K562 (cell line): ENCODE results near the gene WWP2. TPM values are rescaled to one million over a fixed set of nuclear protein-coding genes. Genes with fewer than 3 reads are reported as not detected.
"Not testable (repeated sequence)": the region's sequence is repeated elsewhere in the genome, so short reads cannot be mapped to it uniquely, and the experiment has no call there.

Experiments used
- ATAC-seq: fragments of 200-7000 bp; cut with Tn5 transposase; 3 replicates; pipeline ENCODE4 v1.9.1; 2020; ENCODE audit warnings: moderate library complexity
- BruUV-seq: library from RNA; stranded (reverse); fragments of 400-500 nt; replicated peaks from 2 replicates; lab custom pipeline; 2021; lab: Mats Ljungman, UMichigan
- CTCF ChIA-PET: fragments of 300-600 bp; formaldehyde crosslinking; extraction: SDS; loops from one replicate; lab custom pipeline; 2021; ENCODE audit warnings: low intra/inter-chr PET ratio; lab: Yijun Ruan, JAX
- POLR2A ChIA-PET: fragments of 300-600, 350-650 bp; sonication (Branson Sonifier 250); formaldehyde crosslinking; extraction: SDS; loops from one replicate; lab custom pipeline; 2021; ENCODE audit warnings: antibody characterized with exemption, inconsistent platforms; lab: Yijun Ruan, JAX
- DNase-seq, 4 experiments: peaks; one replicate each; pipeline versions ENCODE4 v3.0.0 to v3.0.0-alpha.2; 2011 to 2018; ENCODE audit warnings: low spot score in 3 of 4, mixed read lengths in 3 of 4; ENCODE audit errors: extremely low read depth in 1 of 4
- FAIRE-seq: peaks from 2 replicates; lab custom pipeline; 2011; peaks lifted over from hg19 to GRCh38; lab: Jason Lieb, UNC
- H2AFZ ChIP-seq: 2 replicates; pipeline ENCODE4 v1.6.0; 2011; ENCODE audit warnings: low read depth, low read length, control low read depth, inconsistent platforms
- H3K27ac ChIP-seq: fragments of 200-600 bp; 3 replicates; pipeline ENCODE4 v1.8.0; 2011; ENCODE audit warnings: low read depth, mild to moderate bottlenecking, control low read depth, inconsistent platforms, low read length, moderate library complexity, mixed read lengths; ENCODE audit errors: extremely low read depth
- H3K27me3 ChIP-seq, 2 experiments: fragments of 300-600 bp in 1 of 2; 2 replicates in 1 of 2; 3 replicates in 1 of 2; pipeline versions ENCODE4 v1.6.0 to v1.8.0; 2011; ENCODE audit warnings: inconsistent platforms in 2 of 2, low read length in 2 of 2, mild to moderate bottlenecking in 1 of 2, mixed read lengths in 1 of 2, moderate library complexity in 1 of 2; ENCODE audit not compliant: control insufficient read depth in 2 of 2, insufficient read depth in 2 of 2
- H3K36me3 ChIP-seq: fragments of 300-600 bp; 3 replicates; pipeline ENCODE4 v1.8.0; 2011; ENCODE audit warnings: mild to moderate bottlenecking, low read length, inconsistent platforms; ENCODE audit not compliant: control insufficient read depth, insufficient read depth
- H3K4me1 ChIP-seq, 2 experiments: fragments of 200-600 bp in 1 of 2; replicated peaks in 1 of 2; 2 replicates in 1 of 2; 3 replicates in 1 of 2; pipeline versions ENCODE4 v1.5.1 to v1.8.0; 2011; ENCODE audit warnings: inconsistent platforms in 2 of 2, low read length in 2 of 2, mild to moderate bottlenecking in 1 of 2, mixed read lengths in 1 of 2, moderate library complexity in 1 of 2; ENCODE audit not compliant: control insufficient read depth in 2 of 2, insufficient read depth in 2 of 2
- H3K4me2 ChIP-seq: 2 replicates; pipeline ENCODE4 v1.6.1; 2011; ENCODE audit warnings: low read length, control low read depth, inconsistent platforms, mixed read lengths; ENCODE audit not compliant: insufficient read depth
- H3K4me3 ChIP-seq: fragments of 200-600 bp; sonication (generic), shearing (Covaris generic); 2 replicates; pipeline ENCODE4 v1.5.1; 2016; ENCODE audit warnings: control low read depth, inconsistent platforms
- H3K79me2 ChIP-seq: fragments of 200-600 bp; 3 replicates; pipeline ENCODE4 v1.8.0; 2011; ENCODE audit warnings: low read length, inconsistent platforms; ENCODE audit not compliant: control insufficient read depth, insufficient read depth
- H3K9ac ChIP-seq, 2 experiments: 2 replicates each; pipeline versions ENCODE4 v1.6.0 to v1.6.1; 2011; ENCODE audit warnings: low read depth in 2 of 2, low read length in 2 of 2, control low read depth in 1 of 2, inconsistent platforms in 1 of 2, mild to moderate bottlenecking in 1 of 2, mixed read lengths in 1 of 2; ENCODE audit not compliant: insufficient read depth in 1 of 2
- H3K9me1 ChIP-seq: one replicate; pipeline ENCODE4 v1.6.0; 2011; ENCODE audit warnings: inconsistent platforms, mild to moderate bottlenecking, low read length, moderate library complexity; ENCODE audit not compliant: control insufficient read depth, insufficient read depth
- H3K9me3 ChIP-seq: replicated peaks from 2 replicates; pipeline ENCODE4 v1.5.1; 2011; ENCODE audit warnings: low read depth, low read length, inconsistent platforms; ENCODE audit not compliant: control insufficient read depth, insufficient read depth
- H4K20me1 ChIP-seq: replicated peaks from 2 replicates; pipeline ENCODE4 v1.6.1; 2011; ENCODE audit warnings: low read length, inconsistent platforms, mixed read lengths; ENCODE audit not compliant: control insufficient read depth, insufficient read depth
- CEBPB ChIP-seq: fragments of 450-650 bp; IDR thresholded peaks from 2 replicates; pipeline ENCODE4 v1.6.1; 2016; ENCODE audit warnings: missing genetic modification characterization, missing compliant biosample characterization
- CEBPG ChIP-seq, 3 experiments: fragments of 200-800 bp in 1 of 3; sonication (Bioruptor generic) in 1 of 3; sonication (generic) in 1 of 3; formaldehyde crosslinking in 1 of 3; IDR thresholded peaks in 2 of 3; conservative IDR thresholded peaks in 1 of 3; 2 replicates each; pipeline versions ENCODE4 v1.6.1 to v1.8.0; 2016 to 2022; ENCODE audit warnings: missing compliant biosample characterization in 2 of 3, missing genetic modification characterization in 2 of 3, mild to moderate bottlenecking in 1 of 3, missing genetic modification reagents in 1 of 3
- WGBS: fragments of 100-300 bp; shearing (Covaris generic); methylation state at CpG from one replicate; pipeline ENCODE4 v1.1.6; 2016; ENCODE audit warnings: low coverage, mixed read lengths; ENCODE audit not compliant: insufficient coverage; ENCODE audit errors: missing lambda C conversion rate; 5-methylcytosine and 5-hydroxymethylcytosine counted together
- in situ Hi-C: fragments of 300-500 bp; cut with MboI; formaldehyde crosslinking; loops from 4 replicates; pipeline ENCODE4 v1.15.0; 2018; ENCODE audit warnings: inconsistent platforms, mixed read lengths
- intact Hi-C: fragments of 100-400 bp; cut with micrococcal nuclease; formaldehyde crosslinking; loops from 2 replicates; pipeline ENCODE4 v1.14.2; 2022
- polyA plus RNA-seq, 8 experiments: library from polyadenylated mRNA; depleted of rRNA in 4 of 8; stranded (reverse) in 5 of 8; unstranded in 3 of 8; fragments of >200 nt; fragmentation: Nextera tagmentation in 2 of 8; fragmentation: Illumina TruSeq in 1 of 8; extraction: Ambion mirVana in 2 of 8; extraction: Trizol in 1 of 8; gene quantifications; 2 replicates each; pipeline versions ENCODE4 v1.2.1 to v1.2.3, GENCODE V29; 2011 to 2014; ENCODE audit warnings: inconsistent platforms in 1 of 8, missing spikeins in 1 of 8
- total RNA-seq, 7 experiments: library from RNA; depleted of rRNA in 6 of 7; stranded (reverse); fragments of >200 nt in 6 of 7; fragmentation: Illumina TruSeq in 2 of 7; extraction: Trizol in 2 of 7; gene quantifications; 2 replicates each; pipeline versions ENCODE4 v1.2.1 to v1.2.3, GENCODE V29; 2011 to 2021; ENCODE audit warnings: low replicate concordance in 1 of 7

The WWP2 gene
- total and polyA plus RNA-seq, 9 of the 15 experiments (the other 6 are each of a cell fraction or from before 2014, with no cell fraction given), result 1.9 to 34.4 (median 14.6) TPM

- peak overlapping the region; percentile 61; the same call in 1 of the 2 replicates for H2AFZ ChIP-seq
- DNase-seq; intact Hi-C loops; H4K20me1 ChIP-seq; H3K9me1 ChIP-seq; BruUV-seq; H3K9ac ChIP-seq; ATAC-seq; H3K9me3 ChIP-seq; H3K27ac ChIP-seq; H3K4me2 ChIP-seq; TF ChIP-seq CEBPG (tag; conservative IDR thresholded peaks at IDR 0.05 in 1 of 2, IDR thresholded peaks at IDR 0.05 in 1 of 2): not testable (repeated sequence)
- peaks cover 5 to 21% of the 10 kb centered on the region in 2 experiments; a peak in 4 of 5 replicates for H3K4me1 ChIP-seq
- H3K79me2 ChIP-seq, result peaks cover 31% of the 10 kb centered on the region
- H3K36me3 ChIP-seq, result peaks cover 10% of the 10 kb centered on the region; the same call in 2 of the 3 replicates
- POLR2A ChIA-PET, result interaction anchor here (1.8 kb wide), 1 partner anchor 10 kb away, joined by 3 read pairs; no protein-coding TSS in a partner anchor
- TF ChIP-seq CEBPG (CRISPR knock-in tag; IDR thresholded peaks at IDR 0.05), result 0 out of 2 replicates have a peak, but pooled peaks have one; percentile 15
- peak; percentile 82 for TF ChIP-seq CEBPB (tag)
- TF ChIP-seq, all 486 proteins: peak for 2; not testable (repeated sequence) for 484
- FAIRE-seq, result peak; percentile 48
- 66% methylated on average over 11 of the region's 13 CpGs for WGBS
- CTCF ChIA-PET, in situ Hi-C loops, H3K4me3 ChIP-seq, H3K27me3 ChIP-seq: not testable (repeated sequence)
These were observed 4.8 kb upstream of the WWP2 start for GRCh38 chr16:69757375-69757774.
